ENCODE data around the gene TOMM6.
"Not testable (repeated sequence)": the region's sequence is repeated elsewhere in the genome, so short reads cannot be mapped to it uniquely, and the experiment has no call there.

Gene TOMM6

GRCh38 chr6:41766043-41766664 is 21.3 kb upstream of the TOMM6 start:
- not testable (repeated sequence) for DNase-seq

- DNase-seq = no peak
Measured at GRCh38 chr6:41767112-41767833, 20.2 kb upstream of the TOMM6 start.

- no peak for DNase-seq
Measured at GRCh38 chr6:41768545-41769308, 18.8 kb upstream of the TOMM6 start.

GRCh38 chr6:41769376-41769775 is 18.1 kb upstream of the TOMM6 start:
- DNase-seq = no peak

- DNase-seq = no peak
Measured at GRCh38 chr6:41770381-41771057, 17.0 kb upstream of the TOMM6 start.

- DNase-seq = no peak
Measured at GRCh38 chr6:41771058-41771983, 16.2 kb upstream of the TOMM6 start.

- no peak for DNase-seq
Measured at GRCh38 chr6:41774841-41775240, 12.7 kb upstream of the TOMM6 start.

- no peak for DNase-seq
Measured at GRCh38 chr6:41775293-41775882, 12.1 kb upstream of the TOMM6 start.

- DNase-seq = no peak
Measured at GRCh38 chr6:41777551-41778285, 9.8 kb upstream of the TOMM6 start.

- DNase-seq = no peak
Measured at GRCh38 chr6:41778895-41779294, 8.6 kb upstream of the TOMM6 start.

- DNase-seq = no peak
Measured at GRCh38 chr6:41779336-41779735, 8.2 kb upstream of the TOMM6 start.

GRCh38 chr6:41779788-41780550 is 7.5 kb upstream of the TOMM6 start, which contains the start of gene FRS3:
TSS of gene FRS3 (minus strand) at chr6:41779900. CDS start at chr6:41776987, 2,913 bp downstream.
- DNase-seq = peak; percentile 99

GRCh38 chr6:41780551-41781365 is 6.7 kb upstream of the TOMM6 start, which contains the start of gene PRICKLE4:
TSS of gene PRICKLE4 (plus strand) at chr6:41780782. CDS start at chr6:41783474, 2,692 bp downstream.
- no peak for DNase-seq

- DNase-seq = no peak
Measured at GRCh38 chr6:41781366-41781730, 6.1 kb upstream of the TOMM6 start.

- DNase-seq = no peak
Measured at GRCh38 chr6:41783106-41783780, 4.3 kb upstream of the TOMM6 start.

GRCh38 chr6:41784581-41785171 is 2.8 kb upstream of the TOMM6 start:
- no peak for DNase-seq

- DNase-seq = no peak
Measured at GRCh38 chr6:41785254-41785653, 2.2 kb upstream of the TOMM6 start.

All from midbrain (tissue), 1 donor.